Gastrocnemius medialis (tissue), 4 donors: Measurements from ENCODE around the gene USP12.

Experiments used
- CTCF ChIP-seq, 5 experiments: fragments of 450-650 bp in 3 of 5; fragments of 200-600 bp in 2 of 5; sonication (generic) in 2 of 5; IDR thresholded peaks in 4 of 5; conservative IDR thresholded peaks in 1 of 5; 1 replicate in 4 of 5; 2 replicates in 1 of 5; pipeline ENCODE4 v1.5.1; 2016 to 2019; ENCODE audit warnings: antibody characterized with exemption in 5 of 5, mild to moderate bottlenecking in 3 of 5, moderate library complexity in 3 of 5
- POLR2A ChIP-seq, 2 donors: fragments of 450-650 bp; IDR thresholded peaks; one replicate each; pipeline ENCODE4 v1.6.1; 2017; ENCODE audit warnings: antibody characterized with exemption in 2 of 2, mild to moderate bottlenecking in 2 of 2, moderate library complexity in 2 of 2

- TF ChIP-seq CTCF (IDR thresholded peaks at IDR 0.05 in 4 of 5, conservative IDR thresholded peaks at IDR 0.05 in 1 of 5) (no peak), POLR2A (IDR thresholded peaks at IDR 0.05) (no peak)
These were observed 42.6 kb downstream of the USP12 start for GRCh38 chr13:27128825-27129627.
